Activated CD8-positive, alpha-beta memory T cell treated with anti-CD3 and anti-CD28 coated beads for 1 hour (primary cell): Measurements from ENCODE around the gene RNF11.
"Not testable (repeated sequence)": the region's sequence is repeated elsewhere in the genome, so short reads cannot be mapped to it uniquely, and the experiment has no call there.

Source experiments
- DNase-seq, 2 donors: peaks; one replicate each; pipeline ENCODE4 v3.0.0-alpha.2; 2020; ENCODE audit warnings: low read depth in 1 of 2; ENCODE audit errors: extremely low read depth in 1 of 2

Gene RNF11

GRCh38 chr1:51227231-51227960 lies 8.7 kb upstream of the RNF11 start:
- not testable (repeated sequence) for DNase-seq

GRCh38 chr1:51228471-51228870 lies 7.6 kb upstream of the RNF11 start:
- not testable (repeated sequence) for DNase-seq

GRCh38 chr1:51230501-51231078 lies 5.5 kb upstream of the RNF11 start:
- DNase-seq, result no peak

GRCh38 chr1:51231120-51231519 lies 5.0 kb upstream of the RNF11 start:
- DNase-seq, result no peak

- DNase-seq, result no peak
Observed at GRCh38 chr1:51231896-51232295, 4.2 kb upstream of the RNF11 start.

- DNase-seq, result not testable (repeated sequence)
Observed at GRCh38 chr1:51234236-51234635, 1.8 kb upstream of the RNF11 start.

- peak in 1 of 2 donors; percentile 22 for DNase-seq
Observed at GRCh38 chr1:51234721-51235425, 1.2 kb upstream of the RNF11 start.

GRCh38 chr1:51236531-51237350 lies 668 bp downstream of the RNF11 start:
- DNase-seq, result peak in 1 of 2 donors; percentile 24

GRCh38 chr1:51237351-51238033 lies 1.4 kb downstream of the RNF11 start:
- no peak for DNase-seq

GRCh38 chr1:51238034-51238403 lies 1.9 kb downstream of the RNF11 start:
- DNase-seq, result no peak

- DNase-seq, result no peak
Observed at GRCh38 chr1:51240084-51240483, 4.0 kb downstream of the RNF11 start.

- DNase-seq, result no peak
Observed at GRCh38 chr1:51241119-51241518, 5.0 kb downstream of the RNF11 start.

GRCh38 chr1:51242546-51242945 lies 6.5 kb downstream of the RNF11 start:
- no peak for DNase-seq

GRCh38 chr1:51247022-51247421 lies 10.9 kb downstream of the RNF11 start:
- DNase-seq, result no peak

GRCh38 chr1:51247499-51247898 lies 11.4 kb downstream of the RNF11 start:
- DNase-seq, result no peak

GRCh38 chr1:51249445-51249844 lies 13.4 kb downstream of the RNF11 start:
- DNase-seq, result no peak

GRCh38 chr1:51250729-51251128 lies 14.7 kb downstream of the RNF11 start:
- DNase-seq, result not testable (repeated sequence)

- not testable (repeated sequence) for DNase-seq
Observed at GRCh38 chr1:51251165-51251564, 15.1 kb downstream of the RNF11 start.

GRCh38 chr1:51252366-51252765 lies 16.3 kb downstream of the RNF11 start:
- DNase-seq, result no peak

GRCh38 chr1:51253691-51254090 lies 17.6 kb downstream of the RNF11 start:
- DNase-seq, result no peak

- no peak for DNase-seq
Observed at GRCh38 chr1:51255331-51255730, 19.3 kb downstream of the RNF11 start.
